Memory B cell (primary cell): ENCODE data around the gene ZNF609.
A peak's percentile ranks its signal among the peaks of the same experiment; 100 is the strongest.

Source experiments
- ATAC-seq: fragments of 150-1000 bp; cut with Tn5 transposase; 2 replicates; pipeline ENCODE4 v1.10.0; 2021; ENCODE audit warnings: low read depth, mild to moderate bottlenecking, moderate library complexity
- DNase-seq, 2 donors: peaks; one replicate each; pipeline ENCODE4 v3.0.0; 2022; ENCODE audit warnings: low spot score in 2 of 2
- H3K27ac Mint-ChIP-seq: one replicate; pipeline ENCODE4 v1.8.0; 2022; ENCODE audit warnings: mild to moderate bottlenecking, moderate library complexity, mixed read lengths
- H3K27me3 Mint-ChIP-seq: one replicate; pipeline ENCODE4 v1.8.0; 2022; ENCODE audit warnings: mixed read lengths
- H3K36me3 Mint-ChIP-seq: one replicate; pipeline ENCODE4 v1.8.0; 2022; ENCODE audit warnings: mild to moderate bottlenecking, mixed read lengths
- H3K4me1 Mint-ChIP-seq: one replicate; pipeline ENCODE4 v1.8.0; 2022; ENCODE audit warnings: mixed read lengths
- H3K4me3 Mint-ChIP-seq: one replicate; pipeline ENCODE4 v1.8.0; 2022; ENCODE audit warnings: mild to moderate bottlenecking, moderate library complexity, mixed read lengths
- H3K9me3 Mint-ChIP-seq: one replicate; pipeline ENCODE4 v1.8.0; 2022; ENCODE audit warnings: mixed read lengths

ZNF609 gene

DNA sequence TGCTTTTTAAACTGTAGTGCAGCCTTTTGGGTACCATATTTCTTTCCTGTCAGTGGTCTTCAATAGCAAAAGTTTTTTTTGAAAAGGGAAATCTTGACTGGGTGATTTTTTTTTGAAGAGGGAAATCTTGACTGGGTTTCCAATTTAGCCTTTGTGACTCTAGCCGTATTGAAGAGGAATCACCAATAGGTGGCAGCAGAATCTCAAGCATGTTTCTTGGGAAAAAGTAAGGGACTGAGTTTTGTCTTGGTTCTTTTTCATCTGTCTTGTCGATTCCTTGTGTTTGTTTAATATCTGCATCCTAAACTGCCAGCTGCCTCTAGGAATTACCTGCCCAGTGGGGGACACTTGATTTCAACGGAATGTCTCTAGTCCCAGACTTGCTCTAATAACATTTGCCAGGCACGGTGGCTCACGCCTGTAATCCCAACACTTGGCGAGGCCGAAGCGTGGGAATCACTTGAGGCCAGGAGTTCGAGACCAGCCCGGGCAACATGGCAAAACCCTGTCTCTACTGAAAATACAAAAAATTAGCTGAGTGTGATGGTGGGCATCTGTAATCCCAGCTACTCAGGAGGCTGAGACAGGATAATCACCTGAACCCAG lies 225.9 kb downstream of the ZNF609 start:
- ATAC-seq: peak; percentile 43

DNA sequence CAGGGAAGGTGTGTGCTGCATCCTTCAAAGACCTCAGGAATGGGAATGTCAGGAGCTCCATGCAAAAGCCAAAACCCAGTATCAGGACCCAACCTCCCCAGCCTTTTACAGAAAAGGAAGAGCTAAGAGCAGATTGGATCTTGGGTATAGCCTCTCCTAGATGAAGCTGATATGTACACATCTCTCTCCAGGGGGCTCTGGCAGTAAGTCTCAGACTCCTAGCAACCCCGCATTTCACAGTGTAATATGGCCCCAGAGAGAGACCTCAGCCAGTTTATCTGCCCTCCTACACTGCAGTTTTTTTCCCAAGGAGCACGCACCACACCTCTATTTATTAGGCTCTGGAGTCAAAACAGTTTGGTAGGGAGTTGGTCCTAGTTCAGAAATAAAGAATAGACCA lies 226.8 kb downstream of the ZNF609 start:
- ATAC-seq (no peak), DNase-seq (no peak)
- Mint-ChIP-seq H3K9me3 (no peaks in the 10 kb centered on the region), H3K4me1 (no peaks in the 10 kb centered on the region), H3K27me3 (no peaks in the 10 kb centered on the region), H3K4me3 (no peak overlapping the region), H3K36me3 (peaks cover 21% of the 10 kb centered on the region), H3K27ac (peak overlapping the region; percentile 60)

More for the DNA sequence above, 225.9 kb downstream of the ZNF609 start:
- peak; percentile 24 to 47 for DNase-seq
- Mint-ChIP-seq H3K9me3 (no peaks in the 10 kb centered on the region), H3K27ac (peak overlapping the region; percentile 60), H3K4me3 (no peak overlapping the region), H3K27me3 (no peaks in the 10 kb centered on the region), H3K4me1 (no peaks in the 10 kb centered on the region), H3K36me3 (peaks cover 25% of the 10 kb centered on the region)

DNA sequence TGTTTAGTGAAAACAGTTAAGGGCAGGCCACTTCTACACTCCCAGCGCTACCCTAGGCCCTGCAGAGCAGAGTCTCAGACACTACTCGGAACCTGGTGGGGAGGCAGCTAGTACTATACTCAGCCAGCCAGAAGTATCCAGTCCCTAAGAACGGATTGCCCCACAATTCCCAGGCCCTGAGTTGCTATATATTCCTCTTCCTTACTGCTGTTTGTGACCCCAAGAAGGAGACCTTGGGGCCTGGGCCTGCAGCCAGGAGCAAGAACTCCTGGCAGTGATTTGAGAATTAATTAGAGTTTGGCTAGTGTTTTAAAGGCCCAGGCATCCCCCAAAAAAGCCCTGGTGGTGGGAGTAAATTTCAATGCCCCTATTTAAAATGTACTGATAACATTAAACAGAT lies 227.3 kb downstream of the ZNF609 start:
- ATAC-seq (no peak), DNase-seq (no peak)
- Mint-ChIP-seq H3K36me3 (peaks cover 18% of the 10 kb centered on the region), H3K27ac (peak overlapping the region; percentile 67), H3K27me3 (no peaks in the 10 kb centered on the region), H3K4me1 (peaks cover under 1% of the 10 kb centered on the region), H3K4me3 (no peak overlapping the region), H3K9me3 (no peaks in the 10 kb centered on the region)

DNA sequence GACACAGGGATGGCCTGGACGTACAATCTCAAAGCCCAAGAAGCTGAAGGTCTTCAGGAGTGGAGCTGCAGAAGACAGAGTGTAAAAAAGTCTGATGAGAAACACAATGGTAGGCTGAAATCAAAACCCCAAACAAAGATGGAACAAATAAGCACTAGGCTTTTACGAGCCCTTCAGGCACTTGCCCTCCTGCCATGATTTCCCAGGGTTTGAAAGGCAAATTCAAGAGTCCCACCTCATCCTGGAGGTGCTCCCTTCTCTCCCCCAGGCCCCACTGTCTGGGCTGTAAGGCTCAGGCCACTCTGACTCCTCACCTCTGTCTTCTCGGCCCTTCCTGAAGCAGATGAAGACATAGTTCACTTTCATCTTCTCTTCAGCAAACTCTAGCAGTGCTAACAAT lies 228.4 kb downstream of the ZNF609 start:
- Mint-ChIP-seq H3K36me3 (peaks cover 15% of the 10 kb centered on the region), H3K27ac (peak overlapping the region; percentile 67), H3K4me1 (peaks cover 2% of the 10 kb centered on the region), H3K9me3 (no peaks in the 10 kb centered on the region), H3K4me3 (no peak overlapping the region), H3K27me3 (no peaks in the 10 kb centered on the region)
- ATAC-seq (no peak), DNase-seq (no peak)

DNA sequence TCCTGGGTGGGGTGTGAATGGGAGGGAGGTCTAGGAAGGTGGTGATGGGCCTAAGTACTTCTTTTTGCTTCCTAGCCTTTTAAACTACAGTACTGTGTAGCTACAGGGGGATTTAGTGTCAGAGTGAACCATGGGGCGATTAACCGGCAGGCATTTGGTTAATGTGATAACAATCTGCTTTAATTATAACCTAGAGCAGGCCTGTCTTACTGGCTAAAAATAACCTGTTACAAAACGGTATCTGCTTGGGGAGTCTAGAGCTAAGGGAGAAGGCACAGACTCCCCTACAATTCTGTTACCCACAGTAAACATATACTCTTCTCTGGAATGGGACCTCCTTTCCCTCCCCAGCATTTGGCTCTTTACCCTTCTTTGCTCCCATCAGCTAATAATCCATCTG lies 229.6 kb downstream of the ZNF609 start:
- H3K4me1 Mint-ChIP-seq: peaks cover 7% of the 10 kb centered on the region
- DNase-seq (no peak), ATAC-seq (no peak)
- H3K9me3 Mint-ChIP-seq: no peaks in the 10 kb centered on the region
- no peak overlapping the region for H3K4me3 Mint-ChIP-seq
- H3K27ac Mint-ChIP-seq: peak overlapping the region; percentile 20
- H3K27me3 Mint-ChIP-seq: no peaks in the 10 kb centered on the region
- H3K36me3 Mint-ChIP-seq: peaks cover 15% of the 10 kb centered on the region

DNA sequence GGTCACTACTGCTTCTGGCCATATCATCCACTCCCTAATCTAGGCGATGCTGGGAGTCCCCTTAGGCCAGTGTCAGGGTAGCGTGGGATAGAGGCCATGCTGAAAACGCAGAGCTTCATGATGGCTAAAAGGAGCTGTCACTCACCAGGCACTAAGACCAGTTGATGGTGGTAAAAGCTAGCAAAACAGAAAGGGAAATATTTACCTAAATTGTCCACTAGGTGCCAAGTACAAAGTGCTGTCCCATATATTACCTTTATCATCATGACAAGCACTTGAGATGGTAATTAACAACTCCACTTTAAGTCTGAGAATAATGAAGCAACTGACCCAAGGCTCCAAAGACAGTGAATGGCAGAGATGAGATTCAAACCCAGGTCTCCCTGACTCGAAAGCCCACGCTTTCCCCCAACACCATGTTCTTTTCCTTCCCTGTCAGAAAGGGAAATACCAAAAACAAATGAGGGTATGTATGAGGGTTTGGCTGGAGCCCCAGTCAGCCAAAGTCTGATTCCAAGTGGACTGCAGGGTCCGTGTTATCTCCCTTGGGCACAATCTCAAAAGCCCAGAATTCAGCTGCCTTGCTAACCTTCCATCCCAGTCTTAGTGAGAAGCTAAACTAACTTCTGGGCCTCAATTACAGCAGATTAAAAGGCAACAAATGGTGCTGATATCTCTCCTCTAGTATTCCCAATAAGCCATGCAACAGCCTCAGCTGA lies 230.4 kb downstream of the ZNF609 start:
- no peak for ATAC-seq
- H3K4me1 Mint-ChIP-seq: peaks cover 15% of the 10 kb centered on the region
- no peaks in the 10 kb centered on the region for H3K27me3 Mint-ChIP-seq
- no peaks in the 10 kb centered on the region for H3K9me3 Mint-ChIP-seq
- no peak overlapping the region for H3K27ac Mint-ChIP-seq
- DNase-seq: no peak
- H3K36me3 Mint-ChIP-seq: peaks cover 17% of the 10 kb centered on the region
- no peak overlapping the region for H3K4me3 Mint-ChIP-seq

DNA sequence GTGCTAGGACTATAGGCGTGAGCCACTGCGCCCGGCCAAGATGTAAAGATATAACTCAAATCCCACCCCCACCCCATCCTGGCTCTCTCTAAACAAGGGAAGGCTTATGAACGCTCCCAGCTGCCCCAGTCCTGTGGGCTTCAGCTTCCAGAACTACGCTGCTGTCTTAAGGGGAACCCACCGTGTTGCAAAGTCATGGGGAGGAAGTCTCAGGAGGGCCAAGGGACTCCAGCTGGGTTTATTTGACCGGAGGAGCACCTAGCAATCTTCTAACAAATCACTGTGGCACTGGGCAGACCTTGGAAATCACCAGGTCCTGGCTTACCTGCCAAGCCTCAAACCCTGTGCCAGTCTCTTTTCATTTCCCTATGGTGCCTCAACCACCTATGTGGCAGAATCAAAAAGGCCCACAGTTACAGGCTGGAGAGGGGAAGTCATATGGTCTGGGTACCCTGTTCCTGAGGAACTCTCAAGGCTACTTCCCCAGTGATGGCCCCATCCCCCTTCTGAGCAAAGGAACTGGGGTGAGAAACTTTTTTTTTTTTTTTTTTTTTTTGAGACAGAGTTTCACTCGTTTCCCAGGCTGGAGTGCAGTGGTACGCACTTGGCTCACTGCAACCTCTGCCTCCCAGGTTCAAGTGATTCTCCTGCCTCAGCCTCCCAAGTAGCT lies 231.7 kb downstream of the ZNF609 start:
- Mint-ChIP-seq H3K4me1 (peaks cover 15% of the 10 kb centered on the region), H3K9me3 (no peaks in the 10 kb centered on the region), H3K4me3 (no peak overlapping the region), H3K27me3 (no peaks in the 10 kb centered on the region), H3K36me3 (peaks cover 17% of the 10 kb centered on the region), H3K27ac (no peak overlapping the region)
- DNase-seq (no peak), ATAC-seq (no peak)

DNA sequence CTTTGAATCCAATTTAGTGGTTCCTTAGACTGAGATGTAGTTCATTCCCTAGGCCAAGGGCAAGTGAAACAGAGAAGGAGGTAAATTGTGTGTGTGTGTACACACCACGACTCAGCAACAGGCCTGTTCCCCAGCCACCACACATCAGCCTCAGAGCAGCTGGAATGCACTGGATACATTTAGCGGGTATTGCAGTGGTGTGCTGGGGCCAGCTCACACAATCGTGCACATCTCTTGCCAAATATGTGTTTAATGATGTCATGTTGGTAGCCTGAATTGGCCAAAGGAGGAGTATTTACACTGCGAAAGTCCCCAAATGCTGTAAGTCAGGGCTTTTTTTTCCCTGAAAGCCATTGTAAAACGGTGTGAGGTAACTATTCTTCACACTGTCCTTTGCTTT lies 232.8 kb downstream of the ZNF609 start:
- Mint-ChIP-seq H3K36me3 (peaks cover 11% of the 10 kb centered on the region), H3K4me1 (peaks cover 21% of the 10 kb centered on the region), H3K27me3 (no peaks in the 10 kb centered on the region), H3K4me3 (no peak overlapping the region), H3K27ac (peak overlapping the region; percentile 53), H3K9me3 (no peaks in the 10 kb centered on the region)
- no peak for ATAC-seq
- no peak for DNase-seq

DNA sequence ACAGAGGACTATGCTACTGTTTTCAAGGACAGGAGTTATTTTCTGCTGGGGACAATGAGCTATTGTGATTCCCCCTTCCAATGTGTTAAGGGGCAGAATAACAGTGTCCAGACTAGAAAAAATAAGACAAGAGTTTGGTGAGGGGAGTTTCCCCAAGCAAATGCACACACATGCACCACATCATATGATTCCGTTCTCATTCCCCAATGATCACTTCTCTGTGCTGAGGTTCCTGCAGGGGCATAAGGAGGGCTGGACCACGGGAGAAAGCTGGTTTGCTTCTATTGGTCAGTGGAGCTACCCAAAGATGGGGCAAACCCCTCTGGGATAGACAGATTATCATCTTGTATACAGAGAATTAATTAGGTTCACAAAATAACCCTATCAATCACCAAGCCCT lies 234.4 kb downstream of the ZNF609 start:
- peaks cover 6% of the 10 kb centered on the region for H3K36me3 Mint-ChIP-seq
- peak overlapping the region; percentile 92 for H3K27ac Mint-ChIP-seq
- H3K27me3 Mint-ChIP-seq: no peaks in the 10 kb centered on the region
- H3K4me1 Mint-ChIP-seq: peaks cover 32% of the 10 kb centered on the region
- H3K9me3 Mint-ChIP-seq: no peaks in the 10 kb centered on the region
- ATAC-seq: no peak
- H3K4me3 Mint-ChIP-seq: no peak overlapping the region
- DNase-seq: no peak

DNA sequence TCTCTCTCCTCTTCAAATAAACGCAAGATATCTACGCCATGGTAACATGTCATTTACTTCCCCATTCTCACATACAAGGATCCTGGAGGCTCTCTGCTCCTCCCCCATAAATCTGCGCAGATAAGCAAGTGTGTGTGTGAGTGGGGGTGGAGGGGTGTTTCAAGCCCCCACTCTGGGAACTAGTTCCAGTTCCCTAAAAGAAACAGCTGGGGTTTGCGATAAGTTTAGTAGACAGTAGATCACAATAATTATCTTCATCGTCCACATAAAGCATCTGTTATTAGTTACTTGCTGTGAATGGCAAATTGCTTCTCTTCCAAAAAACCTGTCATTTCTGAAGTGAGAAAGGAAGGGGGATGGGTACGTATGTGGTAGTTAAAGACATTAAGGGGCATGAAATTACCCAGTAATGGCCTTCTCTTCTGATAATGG lies 235.2 kb downstream of the ZNF609 start:
- H3K4me3 Mint-ChIP-seq: peak overlapping the region; percentile 45
- no peaks in the 10 kb centered on the region for H3K9me3 Mint-ChIP-seq
- peak overlapping the region; percentile 92 for H3K27ac Mint-ChIP-seq
- no peaks in the 10 kb centered on the region for H3K27me3 Mint-ChIP-seq
- peak; percentile 98 for ATAC-seq
- peak; percentile 57 to 70 for DNase-seq
- H3K36me3 Mint-ChIP-seq: peaks cover 10% of the 10 kb centered on the region
- H3K4me1 Mint-ChIP-seq: peaks cover 37% of the 10 kb centered on the region

DNA sequence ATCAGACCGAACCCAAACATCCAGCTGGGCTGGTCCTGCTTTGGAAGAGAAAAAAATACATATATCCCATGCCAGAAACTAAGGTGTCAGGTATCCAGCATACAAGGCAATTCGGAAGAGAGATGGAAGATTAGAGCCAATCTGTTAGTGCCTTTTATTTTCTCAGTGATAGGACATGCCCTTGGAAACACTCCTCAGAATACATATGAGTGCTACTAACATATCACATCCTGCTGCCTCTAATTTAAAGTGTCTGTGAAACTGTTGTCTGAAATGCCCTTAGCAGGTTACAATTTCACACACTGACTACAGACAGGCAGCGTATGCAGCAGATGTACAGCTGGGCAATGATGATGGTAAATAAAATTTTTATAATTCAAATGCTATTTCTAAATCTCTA lies 236.1 kb downstream of the ZNF609 start:
- Mint-ChIP-seq H3K36me3 (peaks cover 8% of the 10 kb centered on the region), H3K27ac (peak overlapping the region; percentile 92), H3K4me3 (no peak overlapping the region)

DNA sequence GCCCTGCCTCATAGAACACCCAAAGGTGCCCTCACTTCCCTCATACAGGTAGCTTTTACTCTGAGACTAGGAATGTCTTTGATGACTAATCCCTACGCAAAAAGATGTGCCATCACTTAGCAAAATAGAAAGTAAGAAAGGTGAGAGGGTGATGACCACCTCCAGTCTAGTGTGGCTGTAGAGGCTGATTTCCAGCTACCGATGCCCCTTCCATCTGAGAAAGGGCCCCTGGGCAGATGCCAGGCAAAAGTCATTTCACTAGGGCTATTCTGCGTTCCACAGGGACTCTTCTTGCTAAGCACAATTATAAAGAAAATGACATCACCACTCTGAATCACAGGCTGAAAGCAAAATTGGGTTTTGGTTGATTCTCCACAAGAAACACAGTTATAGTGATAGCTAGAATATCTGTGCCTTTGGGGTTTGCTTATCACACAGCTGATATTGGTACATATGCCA lies 237.6 kb downstream of the ZNF609 start:
- Mint-ChIP-seq H3K4me3 (no peak overlapping the region), H3K9me3 (no peaks in the 10 kb centered on the region), H3K4me1 (peaks cover 53% of the 10 kb centered on the region), H3K27me3 (no peaks in the 10 kb centered on the region), H3K27ac (peak overlapping the region; percentile 79), H3K36me3 (peaks cover 8% of the 10 kb centered on the region)
- ATAC-seq (no peak), DNase-seq (no peak)

More for the DNA sequence above, 236.1 kb downstream of the ZNF609 start:
- no peaks in the 10 kb centered on the region for H3K9me3 Mint-ChIP-seq
- peaks cover 44% of the 10 kb centered on the region for H3K4me1 Mint-ChIP-seq
- ATAC-seq: no peak
- H3K27me3 Mint-ChIP-seq: no peaks in the 10 kb centered on the region
- no peak for DNase-seq

DNA sequence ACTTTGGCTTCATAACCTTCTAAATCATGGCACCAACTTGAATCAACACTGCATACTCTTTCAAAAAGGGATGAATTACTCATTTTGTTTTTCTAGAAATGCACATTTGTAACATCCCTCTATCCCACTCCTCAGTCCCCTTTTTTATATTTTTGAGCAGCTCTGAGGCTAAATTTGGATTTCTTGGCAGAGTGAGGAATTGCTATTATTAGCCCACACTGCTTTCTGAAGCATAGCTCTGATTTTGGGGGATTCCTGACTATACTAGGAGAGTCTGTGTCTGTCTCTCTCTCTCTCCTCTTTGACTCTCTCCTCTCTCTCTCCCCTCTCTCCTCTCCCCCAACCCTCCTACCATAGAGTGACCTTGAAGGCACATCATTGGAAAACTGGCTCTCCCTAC lies 238.4 kb downstream of the ZNF609 start:
- H3K36me3 Mint-ChIP-seq: peaks cover 8% of the 10 kb centered on the region
- no peak overlapping the region for H3K4me3 Mint-ChIP-seq
- ATAC-seq (no peak), DNase-seq (no peak)
- H3K27ac Mint-ChIP-seq: peak overlapping the region; percentile 79
- H3K4me1 Mint-ChIP-seq: peaks cover 58% of the 10 kb centered on the region
- no peaks in the 10 kb centered on the region for H3K9me3 Mint-ChIP-seq
- no peaks in the 10 kb centered on the region for H3K27me3 Mint-ChIP-seq

DNA sequence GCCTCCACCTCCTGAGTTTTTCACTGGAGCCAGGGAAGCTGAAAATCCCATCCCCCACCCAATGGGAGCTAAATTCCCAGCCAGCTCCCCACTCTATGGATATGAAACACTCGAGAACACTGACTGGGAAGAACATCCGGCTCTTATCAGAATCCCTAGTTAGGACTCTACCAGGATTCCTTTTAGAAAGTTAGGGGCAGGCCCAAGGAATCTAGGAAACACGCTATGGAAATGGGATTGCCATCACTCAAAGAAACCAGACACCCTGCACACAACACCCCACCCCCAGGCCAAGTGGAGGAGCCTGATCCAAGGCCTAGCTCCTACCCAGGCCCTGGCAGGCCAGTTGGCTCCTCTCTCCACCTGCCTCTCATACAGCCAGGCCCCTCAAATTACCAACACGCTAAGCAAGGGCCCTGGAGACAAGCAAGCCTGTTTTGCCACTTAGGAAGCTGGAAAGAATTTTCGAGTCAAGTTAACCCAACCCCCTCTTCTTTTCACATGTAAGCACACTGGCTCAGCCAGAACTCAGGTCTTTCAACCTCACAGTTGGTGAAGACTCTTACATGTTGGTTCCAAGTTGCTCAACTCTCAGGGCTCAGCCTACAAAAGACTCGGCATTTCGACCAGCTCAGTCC lies 239.5 kb downstream of the ZNF609 start:
- Mint-ChIP-seq H3K36me3 (peaks cover 8% of the 10 kb centered on the region), H3K27ac (peak overlapping the region; percentile 79), H3K27me3 (no peaks in the 10 kb centered on the region), H3K9me3 (no peaks in the 10 kb centered on the region), H3K4me3 (no peak overlapping the region), H3K4me1 (peaks cover 54% of the 10 kb centered on the region)
- ATAC-seq: no peak
- DNase-seq: no peak
